Stromal cell of bone marrow (primary cell): Measurements from ENCODE around the gene LAG3.

ENCODE experiments used
- DNase-seq: peaks from one replicate; pipeline ENCODE4 v3.0.0-alpha.2; 2012; ENCODE audit warnings: low read depth

LAG3 gene

DNA sequence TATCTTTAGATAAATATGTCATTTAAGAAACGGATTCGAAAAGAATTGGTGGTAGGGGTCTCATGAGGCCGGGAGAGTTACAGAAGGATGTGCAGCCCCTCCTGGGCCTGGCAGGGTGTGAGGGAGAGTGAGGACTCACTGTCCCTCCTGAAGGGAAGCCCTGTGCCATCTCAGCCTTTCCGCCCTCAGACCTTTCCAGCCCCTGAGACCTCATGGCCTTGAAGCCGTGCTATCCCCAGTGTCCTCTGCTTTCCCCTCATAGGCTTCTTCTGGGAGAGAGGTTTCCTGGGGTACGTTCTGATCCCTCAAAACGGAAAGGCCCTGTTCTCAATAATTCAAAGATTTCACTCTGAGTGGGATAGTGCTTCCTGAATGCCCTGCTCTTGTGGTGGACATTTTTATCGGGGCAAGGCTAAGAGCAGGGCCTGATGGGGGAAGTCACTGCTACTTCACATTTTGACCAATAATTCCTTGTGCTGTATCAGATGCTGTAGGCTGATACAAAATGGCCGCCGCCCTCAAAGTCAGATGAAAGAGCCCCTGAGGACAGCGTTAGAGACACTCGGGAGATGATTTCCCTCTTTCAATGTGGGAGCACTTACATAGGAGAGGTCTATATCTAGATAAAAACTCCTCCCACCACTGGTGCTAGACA lies 18.3 kb downstream of the LAG3 start:
- no peak for DNase-seq

DNA sequence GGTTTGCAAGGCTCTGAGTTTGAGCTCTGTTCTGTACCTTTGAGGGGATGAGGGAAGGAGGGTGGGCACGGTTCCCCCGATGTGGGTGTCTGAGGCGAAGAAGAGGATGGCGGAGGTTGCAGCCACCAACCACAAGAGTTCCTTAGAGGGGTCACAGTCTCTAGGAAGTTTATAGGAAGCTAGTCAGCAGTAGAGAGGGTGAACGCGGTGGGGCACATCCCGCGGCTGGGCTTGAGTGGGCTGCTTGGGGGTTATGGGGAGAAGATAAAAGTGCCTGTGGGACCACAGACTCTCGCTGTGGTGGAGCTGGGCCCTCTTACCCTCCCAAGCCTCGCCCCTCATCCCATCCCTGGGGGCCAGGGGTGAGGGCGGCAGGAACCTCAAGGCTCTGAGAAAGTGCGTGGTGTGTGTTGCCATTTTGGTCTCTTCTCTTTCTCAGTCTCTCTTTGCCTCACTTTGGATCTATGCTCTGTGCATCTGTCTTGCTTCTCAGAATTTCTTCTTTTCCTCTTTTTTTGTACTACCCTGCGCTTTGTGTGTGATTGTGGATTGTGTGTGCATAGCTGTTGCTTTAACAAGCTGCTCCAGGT lies 19.7 kb downstream of the LAG3 start:
- DNase-seq = no peak

DNA sequence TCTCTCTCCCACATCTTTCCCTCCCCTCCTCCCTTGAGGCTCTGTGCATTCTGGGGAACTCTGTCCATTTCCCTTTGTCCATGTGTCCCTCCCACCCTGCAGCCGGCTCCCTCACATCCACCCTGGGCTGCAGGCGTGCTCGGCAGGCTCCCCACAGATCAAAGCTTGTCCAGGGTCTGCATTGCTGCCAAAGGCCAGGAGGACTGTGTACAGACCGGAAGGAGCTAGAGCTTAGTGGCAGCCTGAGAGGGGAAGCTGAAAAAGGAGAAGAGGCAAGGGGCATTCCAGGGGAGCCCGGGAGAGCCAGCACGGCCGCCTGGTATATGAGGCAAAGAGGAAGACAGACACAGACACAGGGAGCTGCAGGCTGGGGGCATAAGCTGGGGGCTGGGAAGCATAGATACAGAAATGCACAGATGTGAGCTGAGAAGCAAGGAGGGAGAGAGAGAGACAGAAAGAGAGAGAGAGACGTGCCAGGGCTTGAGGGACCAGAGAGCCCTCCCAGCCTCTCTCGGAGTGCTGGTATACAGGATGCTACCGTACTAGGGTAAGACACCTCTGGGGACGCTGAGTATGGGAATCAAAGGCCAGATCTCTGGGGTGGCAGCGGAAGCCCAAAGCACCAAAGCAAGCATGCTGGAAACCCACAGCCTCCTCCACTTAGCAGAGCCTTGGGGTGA lies 20.3 kb downstream of the LAG3 start:
- no peak for DNase-seq

DNA sequence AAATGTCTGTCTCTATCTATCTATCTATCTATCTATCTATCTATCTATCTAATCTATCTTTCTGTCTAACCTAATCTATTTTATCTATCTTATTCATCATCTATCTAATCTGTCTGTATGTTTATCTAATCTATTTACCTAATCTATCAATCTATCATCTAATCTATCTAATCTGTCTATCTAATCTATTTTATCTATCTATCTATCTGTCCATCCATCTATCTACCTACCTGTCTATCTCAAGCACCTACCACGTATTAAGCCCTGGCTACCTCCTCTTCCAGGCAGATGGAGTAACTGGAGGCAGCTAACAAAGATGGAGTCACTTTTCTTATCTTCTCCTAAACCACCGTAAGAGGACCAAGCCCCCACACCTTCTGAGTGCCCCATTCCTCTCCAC lies 22.8 kb downstream of the LAG3 start:
- DNase-seq = no peak

DNA sequence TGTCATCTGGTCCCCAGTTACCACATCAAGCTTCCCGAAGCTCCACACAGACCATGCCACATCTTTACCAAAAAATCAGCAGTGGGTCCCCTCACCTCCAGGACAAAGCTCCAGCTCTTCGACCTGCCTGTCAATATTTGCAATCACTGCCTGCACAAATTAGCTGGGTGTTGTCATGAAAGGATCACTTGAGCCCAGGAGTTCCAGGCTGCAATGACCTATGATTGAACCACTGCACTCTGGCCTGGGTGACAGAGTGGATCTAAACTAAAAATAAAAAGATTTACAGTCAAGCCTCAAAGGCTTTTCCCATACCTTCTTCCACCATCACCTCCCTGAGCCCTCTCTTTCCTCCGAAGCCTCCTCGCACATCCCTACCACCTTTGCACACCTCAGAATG lies 24.3 kb downstream of the LAG3 start:
- DNase-seq = no peak

DNA sequence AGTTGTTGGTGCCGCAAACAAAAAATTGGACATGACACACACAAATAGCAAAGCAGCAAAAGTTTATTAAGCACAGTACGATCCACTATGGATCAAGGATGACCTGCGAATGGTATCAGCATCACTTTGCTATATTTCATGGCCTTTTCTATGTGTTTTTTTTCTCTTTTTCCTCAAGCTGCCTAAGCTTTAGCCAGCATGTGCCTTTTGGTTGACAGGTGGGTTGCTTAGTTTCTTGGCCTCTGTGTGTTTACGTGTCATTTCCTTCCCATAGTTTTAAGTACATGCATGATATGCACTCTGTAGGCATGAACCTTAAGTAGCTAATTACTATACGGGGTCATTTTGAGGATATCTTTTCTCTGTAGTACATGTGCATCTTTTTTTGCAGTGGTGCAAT lies 26.8 kb downstream of the LAG3 start:
- no peak for DNase-seq

DNA sequence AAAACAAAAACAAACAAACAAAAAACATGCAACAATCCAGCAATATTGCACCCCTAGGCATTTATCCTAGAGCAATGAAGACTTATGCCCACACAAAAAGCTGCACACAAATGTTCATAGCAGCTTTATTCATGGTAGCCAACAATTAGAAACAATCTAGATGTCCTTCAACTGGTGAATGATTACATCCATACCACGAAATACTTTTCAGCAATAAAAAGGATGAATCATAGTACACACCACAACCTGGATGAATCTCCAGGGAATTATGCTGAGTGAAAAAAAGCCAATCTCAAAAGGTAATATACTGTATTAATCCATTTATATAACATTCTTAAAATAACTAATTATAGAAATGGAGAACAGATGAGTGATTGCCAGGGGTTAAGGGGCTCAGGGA lies 34.9 kb downstream of the LAG3 start:
- DNase-seq = no peak

DNA sequence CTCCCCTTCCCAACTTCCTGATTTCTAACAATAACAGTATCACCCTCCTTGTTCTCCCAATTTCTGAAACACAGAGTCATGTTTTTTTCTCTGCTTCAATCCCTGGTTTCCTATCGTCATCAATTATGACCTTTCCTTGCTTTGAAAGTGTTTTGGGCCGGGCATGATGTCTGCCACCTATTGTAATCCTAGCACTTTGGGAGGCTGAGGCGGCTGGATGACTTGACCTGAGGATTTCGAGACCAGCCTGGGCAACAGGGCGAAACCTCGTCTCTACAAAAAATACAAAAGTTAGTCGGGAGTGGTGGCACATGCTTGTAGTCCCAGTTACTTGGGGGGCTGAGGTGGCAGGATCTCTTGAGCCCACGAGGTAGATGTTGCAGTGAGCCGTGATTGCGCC lies 36.7 kb downstream of the LAG3 start:
- no peak for DNase-seq

DNA sequence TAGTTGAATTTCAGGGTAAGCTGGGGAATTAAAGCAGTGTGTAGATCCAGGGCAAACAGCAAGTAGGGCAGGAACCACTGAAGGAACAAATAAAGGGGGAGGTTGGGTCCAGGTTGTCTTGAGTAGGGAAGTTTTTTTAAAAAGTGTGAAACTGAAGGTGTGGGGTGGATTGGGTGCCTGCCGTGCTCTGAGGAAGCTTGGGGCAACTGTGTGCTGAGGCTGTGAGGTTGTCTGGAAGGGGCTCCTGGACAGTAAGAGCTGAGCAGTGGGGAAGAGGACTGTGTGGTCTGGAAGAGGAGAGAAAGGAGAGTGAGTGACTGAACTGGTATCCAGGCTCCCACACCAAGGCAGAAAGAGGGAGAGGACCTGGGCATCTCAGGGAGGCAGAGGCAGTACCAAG lies 38.4 kb downstream of the LAG3 start:
- DNase-seq = no peak

DNA sequence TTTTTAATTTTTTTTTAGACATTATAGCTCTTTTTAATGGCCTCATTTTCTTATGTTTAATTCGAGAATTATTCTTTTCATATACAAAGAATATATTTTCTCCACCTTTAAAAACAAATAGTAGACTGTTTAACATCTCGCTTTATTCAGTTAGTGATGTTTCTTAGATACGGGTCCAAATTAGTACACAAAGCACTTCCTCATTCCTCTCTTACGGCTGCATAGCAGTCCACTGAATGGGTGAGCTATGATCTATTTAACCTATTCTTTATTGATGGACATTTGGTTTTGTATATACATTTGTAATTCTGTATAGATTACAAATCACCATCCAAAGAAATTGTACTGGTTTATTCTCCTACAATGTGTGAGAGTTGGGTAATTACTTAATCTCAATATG lies 41.0 kb downstream of the LAG3 start:
- no peak for DNase-seq

DNA sequence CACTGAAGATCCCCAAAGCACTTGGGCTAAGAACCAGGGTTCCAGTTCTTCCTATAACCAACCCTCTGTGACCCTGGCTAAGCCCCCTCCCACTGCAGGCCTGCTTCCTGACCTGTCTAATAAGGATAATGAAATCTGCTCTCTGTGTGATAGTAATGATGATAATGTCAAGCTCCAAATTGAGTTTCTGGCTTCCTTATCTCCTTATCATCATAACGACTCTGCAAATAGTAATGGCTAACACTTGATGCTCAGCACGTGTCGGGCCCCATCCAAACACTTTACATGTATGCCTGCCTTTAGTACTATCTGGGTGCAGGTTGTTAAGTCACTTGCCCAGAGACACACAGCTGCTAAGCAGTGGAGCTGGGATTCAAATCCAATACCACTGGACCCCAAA lies 44.3 kb downstream of the LAG3 start:
- no peak for DNase-seq

DNA sequence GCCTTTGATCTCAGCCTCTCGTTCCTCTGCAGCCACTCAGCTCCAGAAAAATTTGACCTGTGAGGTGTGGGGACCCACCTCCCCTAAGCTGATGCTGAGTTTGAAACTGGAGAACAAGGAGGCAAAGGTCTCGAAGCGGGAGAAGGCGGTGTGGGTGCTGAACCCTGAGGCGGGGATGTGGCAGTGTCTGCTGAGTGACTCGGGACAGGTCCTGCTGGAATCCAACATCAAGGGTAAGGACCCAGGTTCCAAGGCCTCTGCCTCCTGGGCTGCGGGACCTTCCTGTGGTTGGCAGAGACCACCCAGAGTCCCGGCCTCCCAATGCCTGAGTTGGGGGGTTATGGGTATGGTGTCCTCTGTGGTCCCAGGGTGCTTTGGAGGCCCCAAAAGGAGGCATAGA lies 44.8 kb downstream of the LAG3 start:
- DNase-seq = no peak

DNA sequence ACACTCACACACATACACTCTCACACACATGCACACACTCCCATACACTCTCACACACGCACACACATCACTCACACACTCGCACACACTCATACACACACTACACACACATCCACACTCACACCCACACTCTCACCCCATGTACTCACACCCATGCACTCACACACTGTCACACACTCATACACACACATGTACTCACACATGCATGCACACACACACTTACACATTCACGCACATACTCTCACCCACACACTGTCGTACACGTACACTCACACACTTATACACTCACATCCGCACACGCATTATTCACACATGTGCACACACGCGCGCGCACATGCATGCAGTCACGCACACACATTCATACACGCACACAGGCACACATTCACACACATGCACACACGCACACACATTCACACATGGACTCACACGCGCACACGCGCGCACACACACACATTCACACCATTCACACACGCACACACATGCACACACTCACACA lies 45.4 kb downstream of the LAG3 start:
- DNase-seq = no peak

DNA sequence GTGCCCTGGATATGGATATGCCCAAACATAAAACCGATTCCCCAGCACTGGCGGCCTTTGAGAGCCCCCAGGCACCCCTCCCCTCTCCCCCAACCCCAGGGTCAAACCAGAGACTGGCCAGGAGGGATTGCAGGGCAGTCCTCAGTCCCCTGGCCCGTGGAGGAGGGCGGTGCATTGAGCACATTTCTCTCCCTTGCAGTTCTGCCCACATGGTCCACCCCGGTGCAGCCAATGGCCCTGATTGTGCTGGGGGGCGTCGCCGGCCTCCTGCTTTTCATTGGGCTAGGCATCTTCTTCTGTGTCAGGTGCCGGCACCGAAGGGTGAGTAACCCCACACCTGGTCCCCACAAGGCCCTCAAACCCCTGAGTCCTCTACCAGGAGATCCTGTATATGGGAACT lies 45.9 kb downstream of the LAG3 start:
- no peak for DNase-seq

DNA sequence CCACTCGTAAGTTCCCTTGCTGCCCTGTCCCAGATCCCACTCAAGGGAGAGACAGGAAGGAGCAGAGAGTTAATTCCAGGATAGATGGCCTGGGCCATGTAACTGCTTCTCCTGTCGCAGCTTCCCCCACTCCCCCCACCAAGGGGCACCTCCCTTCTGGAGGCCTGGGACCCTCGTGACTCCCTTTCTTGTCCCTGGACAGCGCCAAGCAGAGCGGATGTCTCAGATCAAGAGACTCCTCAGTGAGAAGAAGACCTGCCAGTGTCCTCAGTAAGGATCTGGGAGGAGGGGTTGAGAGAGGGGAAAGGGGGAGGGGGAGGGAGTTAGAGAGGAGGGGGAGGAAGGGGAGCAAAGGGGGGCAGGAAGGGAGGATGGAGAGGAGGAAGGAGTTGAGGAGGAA lies 46.3 kb downstream of the LAG3 start:
- no peak for DNase-seq

DNA sequence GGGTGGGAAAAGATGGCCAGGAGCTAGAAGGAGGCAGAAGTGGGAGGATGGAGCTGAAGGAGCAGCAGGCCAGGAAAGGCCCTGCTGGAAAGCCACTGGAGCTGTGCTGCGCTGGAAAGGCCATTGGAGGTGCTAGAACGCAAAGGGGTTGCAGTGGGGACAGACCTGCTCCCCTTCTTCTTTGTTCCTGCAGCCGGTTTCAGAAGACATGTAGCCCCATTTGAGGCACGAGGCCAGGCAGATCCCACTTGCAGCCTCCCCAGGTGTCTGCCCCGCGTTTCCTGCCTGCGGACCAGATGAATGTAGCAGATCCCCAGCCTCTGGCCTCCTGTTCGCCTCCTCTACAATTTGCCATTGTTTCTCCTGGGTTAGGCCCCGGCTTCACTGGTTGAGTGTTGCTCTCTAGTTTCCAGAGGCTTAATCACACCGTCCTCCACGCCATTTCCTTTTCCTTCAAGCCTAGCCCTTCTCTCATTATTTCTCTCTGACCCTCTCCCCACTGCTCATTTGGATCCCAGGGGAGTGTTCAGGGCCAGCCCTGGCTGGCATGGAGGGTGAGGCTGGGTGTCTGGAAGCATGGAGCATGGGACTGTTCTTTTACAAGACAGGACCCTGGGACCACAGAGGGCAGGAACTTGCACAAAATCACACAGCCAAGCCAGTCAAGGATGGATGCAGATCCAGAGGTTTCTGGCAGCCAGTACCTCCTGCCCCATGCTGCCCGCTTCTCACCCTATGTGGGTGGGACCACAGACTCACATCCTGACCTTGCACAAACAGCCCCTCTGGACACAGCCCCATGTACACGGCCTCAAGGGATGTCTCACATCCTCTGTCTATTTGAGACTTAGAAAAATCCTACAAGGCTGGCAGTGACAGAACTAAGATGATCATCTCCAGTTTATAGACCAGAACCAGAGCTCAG lies 47.0 kb downstream of the LAG3 start:
- DNase-seq = no peak

DNA sequence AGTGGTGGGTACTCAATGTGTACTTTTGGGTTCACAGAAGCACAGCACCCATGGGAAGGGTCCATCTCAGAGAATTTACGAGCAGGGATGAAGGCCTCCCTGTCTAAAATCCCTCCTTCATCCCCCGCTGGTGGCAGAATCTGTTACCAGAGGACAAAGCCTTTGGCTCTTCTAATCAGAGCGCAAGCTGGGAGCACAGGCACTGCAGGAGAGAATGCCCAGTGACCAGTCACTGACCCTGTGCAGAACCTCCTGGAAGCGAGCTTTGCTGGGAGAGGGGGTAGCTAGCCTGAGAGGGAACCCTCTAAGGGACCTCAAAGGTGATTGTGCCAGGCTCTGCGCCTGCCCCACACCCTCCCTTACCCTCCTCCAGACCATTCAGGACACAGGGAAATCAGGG lies 47.8 kb downstream of the LAG3 start:
- DNase-seq = no peak

DNA sequence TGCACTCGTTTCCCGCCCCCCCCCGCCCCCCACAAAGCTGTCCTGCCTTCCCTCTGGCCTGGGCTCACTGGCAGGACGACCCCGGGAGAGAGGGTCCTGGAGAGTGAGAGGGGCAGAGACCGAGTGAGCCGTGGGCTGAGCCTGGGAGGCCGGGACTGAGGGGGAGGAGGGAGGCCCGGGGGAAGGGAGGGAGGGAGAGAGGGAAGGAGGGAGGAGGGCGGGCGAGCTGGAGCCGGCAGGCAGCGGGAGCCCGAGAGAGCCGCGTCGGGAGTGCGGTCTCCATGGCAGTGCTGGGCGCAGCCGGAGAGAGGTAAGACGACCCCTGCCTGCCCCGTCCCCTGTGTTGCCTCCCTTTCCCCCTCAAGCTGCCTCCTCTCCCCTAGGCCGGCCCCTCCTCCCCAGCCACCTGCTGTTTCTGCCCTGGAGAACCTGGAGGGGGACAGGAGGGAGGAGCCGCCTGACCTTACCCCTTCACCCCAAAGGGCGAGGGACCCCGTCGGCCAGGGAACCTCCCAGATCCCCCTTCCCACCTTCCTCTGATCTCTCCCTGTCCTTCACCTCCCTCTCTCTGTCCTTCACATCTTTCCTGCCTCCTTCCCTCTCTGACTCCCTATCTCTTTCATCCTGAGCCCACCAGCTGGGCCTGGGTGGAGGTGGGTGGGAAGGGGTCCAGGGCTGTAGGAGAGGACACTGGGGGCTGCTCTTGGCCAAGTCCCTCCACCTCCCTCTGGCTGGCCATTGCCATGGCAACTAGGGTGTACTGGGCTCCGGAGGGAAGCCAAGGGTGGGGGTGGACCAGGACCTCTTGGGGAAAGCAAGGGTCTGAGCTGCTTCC lies 49.5 kb downstream of the LAG3 start, which contains the start of gene GPR162:
GPR162 (plus strand) TSS at position 231 of the 835 bp plus-strand sequence. CDS start 2,078 bp downstream, outside the sequence.
- peak; percentile 22 for DNase-seq

DNA sequence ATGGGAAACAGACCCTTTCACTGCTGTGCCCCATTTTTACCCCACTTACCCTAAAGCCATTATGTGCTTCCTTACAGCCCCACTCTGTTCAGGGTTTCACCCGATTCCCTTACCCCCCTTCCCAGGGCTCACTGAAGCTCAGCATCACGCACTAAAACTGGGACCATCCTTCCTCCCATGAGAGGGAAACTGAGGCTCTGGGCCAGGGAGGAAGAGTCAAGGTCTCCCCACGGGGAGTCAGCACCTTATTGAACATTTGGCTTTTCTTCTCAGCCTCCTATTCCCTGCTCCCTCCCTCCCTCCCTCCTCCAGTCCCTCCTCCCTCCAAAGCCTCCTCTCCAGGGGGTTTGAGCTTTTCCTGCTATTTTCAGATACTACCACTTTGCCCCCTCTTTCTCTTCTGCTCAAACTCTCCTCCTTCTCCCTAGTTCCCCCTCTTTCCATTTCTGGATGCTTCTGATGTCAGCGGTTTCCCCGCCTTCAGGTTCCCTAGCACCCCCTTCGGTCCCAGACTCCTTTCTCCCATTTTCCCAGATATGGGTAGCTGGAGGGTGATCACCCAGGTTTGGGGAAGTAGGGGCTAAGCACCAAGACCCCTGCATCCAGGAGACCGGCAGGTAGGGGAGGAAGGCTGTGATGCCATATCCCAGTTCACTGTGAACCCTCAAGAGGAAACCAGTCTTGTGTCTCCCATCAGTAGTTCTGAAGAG lies 50.3 kb downstream of the LAG3 start:
- no peak for DNase-seq

DNA sequence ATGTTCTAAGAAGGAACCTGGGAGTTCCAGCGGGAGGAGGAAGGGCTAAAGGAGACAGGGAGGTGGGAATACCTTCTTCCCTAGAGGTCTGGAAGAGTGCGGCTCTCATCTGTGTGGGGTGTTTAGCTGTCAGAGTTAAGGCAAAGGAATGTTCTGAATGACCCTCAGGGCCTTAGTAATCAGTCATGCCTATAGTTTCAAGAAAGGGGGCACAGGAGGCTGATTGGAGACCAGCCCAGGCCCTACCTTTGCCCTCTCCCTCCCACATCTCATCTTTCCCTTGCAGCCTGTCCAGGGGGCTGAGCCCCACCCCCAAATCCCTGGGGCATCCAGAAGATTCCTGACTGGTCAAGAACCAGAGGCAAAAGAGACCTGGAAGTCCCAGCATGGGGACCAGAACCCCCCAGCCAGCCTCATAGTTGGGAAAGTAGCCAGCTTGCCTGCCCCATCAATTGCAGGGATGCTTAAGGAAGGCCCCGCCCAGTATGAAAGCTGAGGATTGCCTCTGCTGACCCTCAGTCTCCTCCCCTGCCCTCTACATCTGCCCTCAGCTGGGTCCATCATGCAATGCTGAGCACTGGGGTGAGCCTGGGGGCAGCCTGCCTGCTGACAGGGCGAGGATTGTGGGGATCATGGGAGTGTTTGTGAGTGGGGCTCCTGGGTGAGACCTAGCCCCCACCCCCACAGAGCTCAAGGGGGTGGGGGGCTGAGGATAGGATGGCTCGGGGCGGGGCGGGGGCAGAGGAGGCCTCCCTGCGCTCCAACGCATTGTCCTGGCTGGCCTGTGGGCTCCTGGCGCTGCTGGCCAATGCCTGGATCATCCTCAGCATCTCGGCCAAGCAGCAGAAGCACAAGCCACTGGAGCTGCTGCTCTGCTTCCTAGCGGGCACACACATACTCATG lies 51.1 kb downstream of the LAG3 start:
- no peak for DNase-seq
